Ammon's horn (tissue), 1 donor: ENCODE measurements around the gene CETP.
A peak's percentile ranks its signal among the peaks of the same experiment; 100 is the strongest.
"Not testable (repeated sequence)": the region's sequence is repeated elsewhere in the genome, so short reads cannot be mapped to it uniquely, and the experiment has no call there.

Experiments
- DNase-seq: peaks from one replicate; pipeline ENCODE4 v3.0.0-alpha.2; 2016; ENCODE audit warnings: low spot score

CETP gene

GRCh38 chr16:56933828-56934598 is 27.7 kb upstream of the CETP start:
- DNase-seq: no peak

- not testable (repeated sequence) for DNase-seq
Measured at GRCh38 chr16:56934599-56935145, 27.1 kb upstream of the CETP start.

GRCh38 chr16:56935201-56935600 is 26.5 kb upstream of the CETP start:
- no peak for DNase-seq

- DNase-seq: no peak
Measured at GRCh38 chr16:56936491-56936890, 25.3 kb upstream of the CETP start.

GRCh38 chr16:56936950-56937349 is 24.8 kb upstream of the CETP start:
- DNase-seq: peak; percentile 54

- no peak for DNase-seq
Measured at GRCh38 chr16:56938664-56939513, 22.9 kb upstream of the CETP start.

GRCh38 chr16:56939801-56940200 is 21.9 kb upstream of the CETP start:
- no peak for DNase-seq

GRCh38 chr16:56941092-56941491 is 20.7 kb upstream of the CETP start:
- no peak for DNase-seq

GRCh38 chr16:56941856-56942331 is 19.9 kb upstream of the CETP start:
- DNase-seq: no peak

GRCh38 chr16:56943761-56944375 is 17.9 kb upstream of the CETP start:
- no peak for DNase-seq

- DNase-seq: no peak
Measured at GRCh38 chr16:56944954-56945839, 16.6 kb upstream of the CETP start.

GRCh38 chr16:56945847-56946527 is 15.8 kb upstream of the CETP start:
- no peak for DNase-seq

- no peak for DNase-seq
Measured at GRCh38 chr16:56946767-56947603, 14.8 kb upstream of the CETP start.

GRCh38 chr16:56947604-56947995 is 14.2 kb upstream of the CETP start:
- no peak for DNase-seq

- no peak for DNase-seq
Measured at GRCh38 chr16:56948234-56948633, 13.5 kb upstream of the CETP start.

- no peak for DNase-seq
Measured at GRCh38 chr16:56950051-56950450, 11.7 kb upstream of the CETP start.

GRCh38 chr16:56950455-56950854 is 11.3 kb upstream of the CETP start:
- DNase-seq: no peak

- peak; percentile 63 for DNase-seq
Measured at GRCh38 chr16:56950881-56951771, 10.6 kb upstream of the CETP start.

- no peak for DNase-seq
Measured at GRCh38 chr16:56953006-56953405, 8.7 kb upstream of the CETP start.
